Small intestine (tissue), 7 donors: ENCODE measurements around the gene MEIOSIN. TPM values are rescaled to one million over a fixed set of nuclear protein-coding genes. Genes with fewer than 3 reads are reported as not detected.

Source experiments
- DNase-seq, 2 donors: peaks; one replicate each; pipeline versions ENCODE4 v3.0.0 to v3.0.0-alpha.2; 2013
- FAIRE-seq: peaks from 2 replicates; lab custom pipeline; 2012; peaks lifted over from hg19 to GRCh38; lab: Jason Lieb, UNC
- H3K27ac ChIP-seq, 3 donors: one replicate each; pipeline ENCODE4 v1.5.1; 2013; ENCODE audit warnings: low read length in 2 of 3, mild to moderate bottlenecking in 2 of 3, control low read depth in 1 of 3, inconsistent platforms in 1 of 3, low read depth in 1 of 3, moderate library complexity in 1 of 3
- H3K27me3 ChIP-seq, 3 donors: one replicate each; pipeline ENCODE4 v1.6.1; 2013; ENCODE audit warnings: low read length in 3 of 3, inconsistent platforms in 1 of 3; ENCODE audit not compliant: control insufficient read depth in 3 of 3, insufficient read depth in 3 of 3
- H3K36me3 ChIP-seq, 3 donors: one replicate each; pipeline ENCODE4 v1.6.1; 2013; ENCODE audit warnings: low read length in 3 of 3, inconsistent platforms in 1 of 3, low read depth in 1 of 3, mild to moderate bottlenecking in 1 of 3, moderate library complexity in 1 of 3; ENCODE audit not compliant: control insufficient read depth in 3 of 3, insufficient read depth in 2 of 3
- H3K4me1 ChIP-seq, 3 donors: one replicate each; pipeline ENCODE4 v1.6.1; 2013; ENCODE audit warnings: low read length in 2 of 3, inconsistent platforms in 1 of 3, low read depth in 1 of 3, mild to moderate bottlenecking in 1 of 3, moderate library complexity in 1 of 3; ENCODE audit not compliant: control insufficient read depth in 3 of 3, insufficient read depth in 2 of 3
- H3K4me3 ChIP-seq, 3 donors: one replicate each; pipeline ENCODE4 v1.5.1; 2013; ENCODE audit warnings: low read length in 3 of 3, control low read depth in 1 of 3, inconsistent platforms in 1 of 3, low read depth in 1 of 3, mild to moderate bottlenecking in 1 of 3, moderate library complexity in 1 of 3
- H3K9me3 ChIP-seq, 2 donors: one replicate each; pipeline ENCODE4 v1.6.1; 2013; ENCODE audit warnings: low read depth in 1 of 2, low read length in 1 of 2; ENCODE audit not compliant: control insufficient read depth in 2 of 2, insufficient read depth in 1 of 2
- WGBS, 3 donors: extraction: QIAGEN DNeasy Blood & Tissue Kit; methylation state at CpG; one replicate each; pipeline ENCODE4 v1.1.7; 2013; 5-methylcytosine and 5-hydroxymethylcytosine counted together
- polyA plus RNA-seq, 4 donors: library from polyadenylated mRNA; stranded (reverse) in 3 of 4; unstranded in 1 of 4; fragments of 200-250 nt in 3 of 4; fragments of 120-200 nt in 1 of 4; gene quantifications; one replicate each; pipeline versions ENCODE4 v1.2.1 to v1.2.3, GENCODE V29; 2013
- donor health status: healthy with polysubstance abuse.
- donor health status: control.
- donor health status: control.
- donor health status: Bipolar disorder and iron deficiency.
- donor health status: healthy.

The MEIOSIN gene
- polyA plus RNA-seq, 4 donors = not detected

DNA sequence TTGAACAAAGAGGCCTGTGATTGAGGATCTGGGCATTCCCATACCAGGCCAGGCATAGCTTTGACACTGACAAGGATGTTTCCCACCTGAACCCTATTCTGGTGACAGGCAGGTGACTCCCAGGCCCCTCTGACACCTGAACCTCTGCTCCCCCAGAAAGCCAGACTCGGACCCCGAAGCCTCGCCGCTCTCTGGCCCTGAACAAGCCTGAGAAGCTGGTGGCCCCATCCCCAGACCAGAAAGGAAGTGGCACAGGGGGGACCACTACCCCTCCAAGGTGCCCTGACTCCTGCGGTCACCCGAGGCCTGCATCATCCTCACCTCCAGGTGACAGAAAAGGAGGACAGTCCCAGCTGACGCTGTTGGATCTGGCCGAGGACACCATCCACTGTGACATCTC is 21.1 kb downstream of the MEIOSIN start:
- DNase-seq (no peak), FAIRE-seq (no peak)
- no peak overlapping the region for H3K27ac ChIP-seq
- H3K4me1 ChIP-seq = no peaks in the 10 kb centered on the region
- peaks cover 0 to 3% of the 10 kb centered on the region in 2 donors for H3K9me3 ChIP-seq
- no peaks in the 10 kb centered on the region for H3K27me3 ChIP-seq
- WGBS, 3 donors = 96 to 97% (median 96%) methylated on average over 8 of the region's 8 CpGs
- H3K36me3 ChIP-seq = no peaks in the 10 kb centered on the region
- no peak overlapping the region for H3K4me3 ChIP-seq

DNA sequence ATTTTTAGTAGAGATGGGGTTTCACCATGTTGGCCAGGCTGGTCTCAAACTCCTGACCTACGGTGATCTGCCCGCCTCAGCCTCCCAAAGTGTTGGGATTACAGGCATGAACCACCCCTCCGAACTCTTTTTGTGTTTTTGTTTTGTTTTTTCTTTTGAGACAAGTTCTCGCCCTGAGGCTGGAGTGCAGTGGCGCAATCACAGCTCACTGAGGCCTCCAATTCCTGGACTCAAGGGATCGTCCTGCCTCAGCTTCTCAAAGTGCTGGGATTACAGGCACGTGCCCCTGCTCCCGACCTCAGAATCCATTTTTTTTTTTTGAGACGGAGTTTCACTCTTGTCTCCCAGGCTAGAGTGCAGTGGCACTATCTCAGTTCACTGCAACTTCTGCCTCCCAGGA is 24.5 kb downstream of the MEIOSIN start:
- Histone ChIP-seq H3K9me3 (peaks cover 0 to 3% of the 10 kb centered on the region in 2 donors), H3K27ac (no peak overlapping the region), H3K27me3 (no peaks in the 10 kb centered on the region), H3K36me3 (no peaks in the 10 kb centered on the region), H3K4me3 (no peak overlapping the region), H3K4me1 (no peaks in the 10 kb centered on the region)
- FAIRE-seq (no peak), DNase-seq (no peak)
- WGBS, 3 donors = 75 to 82% (median 79%) methylated on average over 9 of the region's 9 CpGs

- H3K9me3 ChIP-seq = peaks cover 0 to 3% of the 10 kb centered on the region in 2 donors
- peaks cover 0 to 2% (median 0%) of the 10 kb centered on the region in 3 donors for H3K4me1 ChIP-seq
- H3K4me3 ChIP-seq = no peak overlapping the region
- no peak overlapping the region for H3K27ac ChIP-seq
- peaks cover 0 to 4% (median 2%) of the 10 kb centered on the region in 3 donors for H3K27me3 ChIP-seq
- FAIRE-seq (no peak), DNase-seq (no peak)
- no peaks in the 10 kb centered on the region for H3K36me3 ChIP-seq
- WGBS, 3 donors = 81 to 85% (median 83%) methylated on average over 9 of the region's 9 CpGs
Measured at GRCh38 chr19:45758921-45759320, 25.7 kb downstream of the MEIOSIN start.

DNA sequence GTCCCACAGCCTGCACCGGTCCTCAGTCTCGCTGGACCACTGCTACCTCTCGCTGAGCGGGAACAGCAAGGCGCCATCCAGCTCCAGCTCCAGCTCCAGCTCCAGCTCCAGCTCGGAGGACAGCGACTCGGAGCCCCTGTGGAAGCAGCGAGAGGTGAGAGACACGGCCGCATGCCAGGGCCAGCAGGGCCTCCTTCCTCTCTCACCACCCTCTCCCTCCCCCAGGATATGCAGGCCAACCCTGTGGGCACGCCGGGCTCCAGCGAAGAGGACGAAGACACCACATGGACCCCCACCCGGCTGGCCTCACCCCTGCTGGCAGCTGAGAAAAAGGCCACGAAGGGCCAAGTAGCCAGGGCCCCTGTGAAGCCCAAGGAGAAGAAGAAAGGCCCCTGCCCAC is 28.5 kb downstream of the MEIOSIN start:
- FAIRE-seq (no peak), DNase-seq (no peak)
- Histone ChIP-seq H3K27me3 (peaks cover 0 to 8% (median 2%) of the 10 kb centered on the region in 3 donors), H3K4me1 (peaks cover 0 to 18% (median 0%) of the 10 kb centered on the region in 3 donors), H3K36me3 (peaks cover 0 to 12% (median 0%) of the 10 kb centered on the region in 3 donors), H3K27ac (no peak overlapping the region), H3K4me3 (no peak overlapping the region), H3K9me3 (peaks cover 0 to 3% of the 10 kb centered on the region in 2 donors)
- 83 to 85% (median 84%) methylated on average over 13 to 17 of the region's 17 CpGs for WGBS, 3 donors

DNA sequence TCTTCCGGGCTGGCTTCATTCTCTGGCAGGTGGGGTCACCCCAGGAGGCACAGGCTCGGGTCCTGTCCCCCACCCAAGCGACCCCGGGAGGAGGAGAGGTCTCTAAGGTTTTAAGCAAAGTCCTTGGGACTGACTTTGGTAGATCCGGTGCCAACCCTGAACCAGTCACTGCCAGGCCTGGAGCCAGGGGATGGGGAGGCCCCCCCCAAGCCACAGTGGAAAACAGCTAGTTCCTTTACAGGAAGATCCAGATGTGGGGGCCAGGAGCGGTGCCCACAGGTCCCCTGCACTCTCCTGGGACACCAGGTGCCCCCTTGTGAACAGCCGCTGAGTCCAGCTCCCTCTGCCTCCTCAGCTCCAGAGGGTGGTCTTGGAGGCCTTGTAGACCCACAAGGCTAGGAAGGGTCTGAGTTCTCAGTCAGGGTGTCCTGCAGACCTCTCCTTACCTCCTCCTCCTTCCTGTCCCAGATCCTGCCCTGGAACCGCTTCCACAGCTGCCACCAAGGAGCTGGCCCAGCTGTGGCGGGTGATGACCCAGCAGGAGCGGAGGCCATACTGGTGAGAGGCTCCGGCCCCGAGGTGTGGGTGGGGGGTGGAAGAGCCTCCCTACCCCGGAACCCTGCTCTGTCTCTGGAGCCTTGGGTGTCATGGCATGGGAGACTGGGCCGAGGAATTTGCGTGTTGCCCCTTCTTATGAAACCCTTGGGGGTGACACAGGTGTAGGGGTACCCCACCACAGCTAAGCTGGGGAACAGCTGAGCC is 29.8 kb downstream of the MEIOSIN start:
- H3K27ac ChIP-seq = no peak overlapping the region
- DNase-seq (no peak), FAIRE-seq (no peak)
- 79 to 89% (median 85%) methylated on average over 14 to 15 of the region's 15 CpGs for WGBS, 3 donors
- H3K27me3 ChIP-seq = peaks cover 0 to 14% (median 2%) of the 10 kb centered on the region in 3 donors
- peaks cover 0 to 28% (median 0%) of the 10 kb centered on the region in 3 donors for H3K4me1 ChIP-seq
- H3K4me3 ChIP-seq = no peak overlapping the region
- H3K9me3 ChIP-seq = no peaks in the 10 kb centered on the region
- peaks cover 0 to 12% (median 0%) of the 10 kb centered on the region in 3 donors for H3K36me3 ChIP-seq

DNA sequence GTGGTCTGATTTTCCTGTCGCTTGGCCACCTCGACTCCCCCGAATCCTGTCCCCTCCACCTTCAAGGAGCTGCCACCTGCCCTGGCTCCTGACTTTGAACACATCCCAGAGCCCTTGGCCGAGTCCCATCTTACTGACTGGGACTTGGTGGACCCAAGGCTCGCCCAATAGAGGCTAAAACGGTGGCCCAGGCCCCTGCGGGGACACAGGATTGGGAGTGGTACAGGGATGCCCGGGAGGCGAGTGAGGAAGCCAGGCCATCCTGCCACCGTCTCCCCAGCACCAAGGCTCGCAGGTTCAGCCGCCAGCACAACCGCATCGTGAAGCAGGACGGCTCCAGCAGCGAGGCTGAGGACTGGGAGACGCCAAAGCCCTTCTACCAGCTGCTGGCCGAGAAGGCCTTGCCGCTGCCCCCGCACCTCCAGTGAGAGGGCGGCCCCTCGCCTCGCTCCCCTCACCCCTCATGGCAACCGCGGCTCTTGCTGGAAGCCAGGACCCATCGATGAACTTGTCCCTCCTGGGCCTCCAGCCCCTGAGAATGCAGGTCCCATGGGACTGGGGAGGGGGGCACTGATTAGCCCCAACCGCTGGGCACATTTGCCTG is 30.6 kb downstream of the MEIOSIN start:
- Histone ChIP-seq H3K27ac (no peak overlapping the region), H3K4me1 (peaks cover 0 to 28% (median 0%) of the 10 kb centered on the region in 3 donors), H3K9me3 (no peaks in the 10 kb centered on the region), H3K27me3 (peaks cover 0 to 14% (median 2%) of the 10 kb centered on the region in 3 donors), H3K4me3 (no peak overlapping the region), H3K36me3 (peaks cover 0 to 12% (median 0%) of the 10 kb centered on the region in 3 donors)
- FAIRE-seq = no peak
- WGBS, 3 donors = 48 to 54% (median 50%) methylated on average over 24 to 27 of the region's 27 CpGs
- no peak for DNase-seq

DNA sequence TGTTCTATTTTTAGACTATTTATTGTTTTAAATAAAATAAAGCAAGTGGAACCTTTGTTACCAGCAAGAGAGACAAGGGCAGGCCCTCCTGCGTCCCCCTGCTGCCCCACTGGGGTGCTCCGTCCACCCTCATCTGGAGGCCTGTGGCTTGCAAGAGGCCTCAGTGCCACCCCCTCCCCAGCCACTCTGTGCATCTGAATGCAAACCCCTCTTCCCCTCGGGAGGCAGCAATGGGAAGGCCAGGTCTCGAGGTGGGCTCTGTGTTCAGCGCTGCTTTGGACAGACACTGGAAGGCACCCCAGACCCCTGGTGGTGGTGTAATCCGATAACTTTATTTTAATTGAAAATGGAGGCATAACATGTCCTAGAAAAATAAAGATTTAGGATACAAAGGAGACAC is 31.2 kb downstream of the MEIOSIN start:
- Histone ChIP-seq H3K27me3 (peaks cover 0 to 14% (median 2%) of the 10 kb centered on the region in 3 donors), H3K36me3 (peaks cover 0 to 12% (median 0%) of the 10 kb centered on the region in 3 donors), H3K4me1 (peaks cover 0 to 28% (median 0%) of the 10 kb centered on the region in 3 donors), H3K27ac (no peak overlapping the region), H3K4me3 (no peak overlapping the region), H3K9me3 (no peaks in the 10 kb centered on the region)
- 54 to 64% (median 60%) methylated on average over 6 of the region's 6 CpGs for WGBS, 3 donors
- FAIRE-seq (no peak), DNase-seq (no peak)

DNA sequence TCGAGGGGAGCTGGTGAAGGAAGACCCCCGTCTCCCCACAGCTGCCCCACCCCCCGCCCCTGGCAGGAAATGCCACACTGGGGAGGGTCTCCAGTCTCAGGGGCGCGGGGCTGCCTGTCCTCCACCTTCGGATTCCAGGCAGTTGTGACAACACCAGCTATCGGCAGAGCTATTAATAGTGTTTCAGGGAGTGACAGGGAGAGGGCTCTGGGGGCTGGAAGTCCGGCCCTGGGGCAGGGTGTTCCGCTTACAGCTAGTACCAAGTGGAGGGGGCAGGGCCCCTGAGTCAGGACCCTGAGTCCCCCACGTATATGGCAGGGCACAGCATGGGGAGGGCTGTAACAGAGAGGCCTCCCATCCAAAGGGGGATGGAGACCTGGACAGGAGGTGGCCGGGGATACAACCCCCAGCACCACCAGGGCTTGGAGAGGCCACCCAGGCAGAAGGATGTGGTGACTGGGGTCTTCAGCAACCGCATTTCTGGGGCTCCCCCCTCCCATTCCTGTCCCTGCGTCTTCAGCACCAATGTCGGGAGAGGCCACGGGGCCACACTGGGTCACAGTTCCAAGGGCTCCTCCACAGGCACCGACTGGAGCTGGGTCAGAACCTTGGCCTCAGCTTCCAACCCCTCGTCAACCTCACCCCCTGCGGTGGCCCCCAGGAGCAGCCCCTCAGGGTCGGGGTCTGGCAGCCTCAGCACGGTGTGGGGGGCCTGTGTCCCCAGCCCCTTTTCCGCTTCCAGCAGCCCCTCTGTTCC is 31.9 kb downstream of the MEIOSIN start:
- no peak for DNase-seq
- no peaks in the 10 kb centered on the region for H3K9me3 ChIP-seq
- peaks cover 0 to 12% (median 0%) of the 10 kb centered on the region in 3 donors for H3K36me3 ChIP-seq
- FAIRE-seq = no peak
- WGBS, 3 donors = 57 to 71% (median 61%) methylated on average over 21 of the region's 21 CpGs
- H3K27me3 ChIP-seq = peaks cover 0 to 14% (median 2%) of the 10 kb centered on the region in 3 donors
- H3K4me3 ChIP-seq = no peak overlapping the region
- peaks cover 0 to 32% (median 0%) of the 10 kb centered on the region in 3 donors for H3K4me1 ChIP-seq
- no peak overlapping the region for H3K27ac ChIP-seq
